HG02642 (cell line): ENCODE data around the gene ENDOU.

Source experiments
- ATAC-seq: cut with Tn5 transposase; IDR thresholded peaks from one replicate; pipeline ENCODE4 v1.9.1; 2021; ENCODE audit warnings: mild to moderate bottlenecking; ENCODE audit not compliant: unreplicated experiment, poor library complexity

The ENDOU gene

GRCh38 chr12:47744778-47745436 is 19.6 kb upstream of the ENDOU start:
- ATAC-seq: no peak

DNA sequence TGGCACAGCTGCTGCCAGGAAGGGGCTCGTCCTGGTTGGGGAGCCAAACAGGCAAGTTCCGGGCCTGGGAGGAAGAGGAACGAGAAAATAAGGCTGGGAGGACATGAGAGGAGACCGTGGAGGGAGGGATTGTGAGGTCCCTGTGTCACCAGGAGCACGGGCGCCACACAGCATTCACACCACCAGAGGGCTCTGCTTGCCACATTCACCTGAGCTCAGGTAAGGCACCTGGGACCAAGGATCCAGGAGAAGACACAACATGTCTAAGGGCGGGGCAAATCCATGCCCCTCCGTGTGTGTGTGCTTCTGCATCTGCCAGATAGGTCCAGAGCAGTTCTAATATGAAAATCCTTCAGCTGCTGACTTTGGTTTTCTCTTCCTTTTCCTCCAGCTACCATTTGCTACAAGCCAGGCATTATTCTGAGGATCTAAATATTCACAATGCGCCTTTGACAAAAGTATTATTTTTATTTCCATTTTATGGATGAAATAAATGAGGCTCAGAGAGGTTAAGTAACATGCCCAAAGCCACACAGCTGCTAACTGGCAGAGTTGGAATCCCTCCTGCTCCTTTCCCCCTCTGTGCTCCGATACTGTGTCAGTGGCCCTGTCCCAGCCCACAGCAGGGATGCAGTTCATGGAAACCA is 18.8 kb upstream of the ENDOU start:
- ATAC-seq: no peak

GRCh38 chr12:47743311-47743860 is 18.1 kb upstream of the ENDOU start:
- no peak for ATAC-seq

DNA sequence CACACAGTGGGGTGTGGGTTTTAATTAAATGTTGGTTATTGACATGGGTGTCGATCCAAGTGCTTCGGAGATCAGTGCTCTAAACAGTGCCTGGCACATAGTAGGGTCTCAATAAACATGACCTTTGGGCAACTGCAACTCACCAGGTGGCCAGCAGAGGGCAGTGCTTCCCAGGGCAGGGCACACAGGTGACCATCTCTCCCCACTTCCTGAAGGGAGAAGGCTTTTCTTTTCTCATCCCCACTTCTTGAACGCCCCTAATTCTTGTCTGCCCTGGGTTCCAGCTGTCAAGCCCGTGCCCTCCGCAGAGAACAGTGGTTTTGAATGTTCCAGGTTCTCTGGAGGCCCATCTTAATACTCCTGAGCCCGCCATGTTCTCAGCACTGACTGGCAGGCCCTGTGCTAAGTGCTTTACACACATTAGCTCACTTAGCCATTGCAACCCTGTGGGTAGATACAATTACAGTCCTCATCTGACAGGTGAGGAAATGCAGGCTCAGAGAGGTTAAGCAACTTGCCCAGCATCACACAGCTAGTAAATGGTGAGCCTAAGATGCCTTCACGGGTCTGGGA is 17.0 kb upstream of the ENDOU start:
- no peak for ATAC-seq

DNA sequence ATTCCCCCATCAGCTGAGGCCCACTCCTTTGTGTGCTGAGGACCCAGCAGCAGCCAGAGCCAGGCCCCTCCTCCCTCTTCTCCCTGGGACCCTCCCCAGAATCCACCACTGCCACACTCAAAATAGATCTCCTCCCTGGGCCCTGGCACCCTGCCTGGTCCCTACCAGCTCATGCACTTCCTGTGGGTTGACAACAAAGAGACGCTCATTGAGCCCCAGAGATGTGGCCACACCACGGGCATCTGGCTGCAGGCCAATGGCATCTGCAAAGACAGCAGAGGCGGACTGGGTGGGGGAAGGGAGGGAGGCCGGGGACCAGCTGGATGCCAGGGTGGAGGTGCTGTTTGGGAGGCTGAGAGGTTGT is 16.0 kb upstream of the ENDOU start:
- no peak for ATAC-seq

DNA sequence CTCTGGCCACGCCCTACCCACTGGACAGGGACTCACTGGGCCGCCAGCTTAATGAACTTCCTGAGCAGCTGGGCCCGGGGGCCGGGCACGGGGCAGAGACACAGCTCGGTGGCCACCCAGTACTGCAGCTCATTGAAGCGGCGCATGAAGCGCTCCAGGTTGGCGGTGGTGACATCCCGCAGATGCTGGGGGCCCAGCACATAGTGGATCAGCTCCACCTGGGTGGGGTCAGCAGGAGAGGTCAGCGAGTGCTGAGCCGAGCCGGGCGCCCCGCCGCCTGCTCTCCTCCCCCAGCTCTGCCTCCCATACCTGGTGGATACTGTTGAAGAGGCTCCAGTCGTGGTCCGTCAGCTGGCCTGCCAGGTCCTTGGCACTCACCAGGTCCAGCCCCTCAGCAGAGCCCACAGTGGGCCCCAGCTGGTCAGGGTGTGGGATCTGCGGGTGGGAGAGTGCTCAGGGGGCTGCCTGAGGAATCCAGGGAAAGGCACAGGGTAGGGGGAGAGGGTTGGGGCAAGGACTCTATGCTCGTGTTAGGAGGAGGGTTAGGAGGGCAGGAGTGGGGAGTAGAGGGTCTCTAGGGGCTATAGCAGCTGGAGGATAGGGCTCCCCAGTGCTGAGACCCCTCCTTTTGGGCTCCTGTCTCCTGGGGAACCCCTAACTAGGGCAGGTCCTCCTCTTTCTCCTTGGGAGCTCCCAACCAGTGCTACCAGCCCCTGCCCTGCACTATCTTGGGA is 15.5 kb upstream of the ENDOU start:
- peak; percentile 41 for ATAC-seq

- ATAC-seq: peak; percentile 54
Observed at GRCh38 chr12:47739979-47740378, 14.7 kb upstream of the ENDOU start.

- ATAC-seq: no peak
Observed at GRCh38 chr12:47739297-47739696, 14.0 kb upstream of the ENDOU start.

- no peak for ATAC-seq
Observed at GRCh38 chr12:47737936-47738594, 12.8 kb upstream of the ENDOU start.

DNA sequence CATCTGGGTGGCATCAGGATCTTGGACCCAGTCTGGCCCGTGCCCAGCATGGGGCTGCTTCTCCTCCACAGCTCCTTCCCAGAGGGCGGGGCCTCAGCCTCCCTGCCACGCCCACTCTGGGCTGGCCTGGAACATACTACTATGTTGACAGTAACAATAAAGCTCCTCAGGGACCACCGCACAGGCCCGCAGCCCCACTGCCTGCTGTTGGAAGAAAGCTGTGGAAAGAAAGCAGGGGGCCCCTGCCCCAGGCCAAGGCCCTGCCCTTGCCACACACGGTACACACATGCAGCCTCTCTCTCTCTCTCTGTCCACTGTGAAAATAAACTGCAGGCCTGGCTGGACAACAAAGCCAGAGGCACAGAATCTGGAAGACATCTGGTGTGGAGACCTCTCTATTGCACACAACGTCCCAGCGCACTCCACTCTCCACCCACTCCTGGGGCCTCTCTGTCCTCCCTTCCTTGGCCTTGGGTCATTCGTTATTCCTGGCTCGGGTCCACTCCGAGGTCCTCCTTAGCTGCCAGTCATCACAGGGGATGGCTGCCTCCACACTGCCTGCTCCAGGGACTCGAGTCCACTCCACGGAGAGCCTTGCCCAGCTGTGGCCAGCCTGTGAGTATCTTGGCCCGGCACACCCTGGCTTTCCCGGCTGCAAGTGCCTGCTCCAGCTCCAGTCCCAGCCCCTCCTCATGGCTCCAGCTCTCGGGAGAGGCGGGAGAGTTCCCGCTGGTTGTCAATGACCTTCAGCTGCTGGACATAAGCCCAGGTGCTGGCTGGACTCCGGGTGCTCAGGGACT is 11.8 kb upstream of the ENDOU start:
- no peak for ATAC-seq

DNA sequence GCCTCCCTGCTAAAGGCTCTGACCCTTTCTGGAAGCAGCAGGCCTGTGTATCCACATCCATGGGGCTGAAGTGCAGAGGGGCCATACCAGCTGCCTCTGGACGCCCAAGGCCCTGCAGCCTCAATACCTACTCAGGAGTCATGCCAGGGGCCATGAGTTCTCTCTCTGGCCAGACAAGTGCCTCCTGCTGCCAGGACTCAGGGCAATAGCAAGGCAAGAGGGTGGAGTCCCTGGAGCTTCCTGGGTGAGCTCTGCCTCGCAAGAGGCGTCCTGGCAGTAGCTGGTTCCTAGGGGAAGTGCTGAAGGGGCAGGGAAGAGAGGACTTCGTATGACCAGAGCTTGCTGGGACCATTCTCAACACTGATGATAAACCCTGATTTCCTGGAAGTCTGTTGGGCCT is 10.9 kb upstream of the ENDOU start:
- ATAC-seq: no peak

DNA sequence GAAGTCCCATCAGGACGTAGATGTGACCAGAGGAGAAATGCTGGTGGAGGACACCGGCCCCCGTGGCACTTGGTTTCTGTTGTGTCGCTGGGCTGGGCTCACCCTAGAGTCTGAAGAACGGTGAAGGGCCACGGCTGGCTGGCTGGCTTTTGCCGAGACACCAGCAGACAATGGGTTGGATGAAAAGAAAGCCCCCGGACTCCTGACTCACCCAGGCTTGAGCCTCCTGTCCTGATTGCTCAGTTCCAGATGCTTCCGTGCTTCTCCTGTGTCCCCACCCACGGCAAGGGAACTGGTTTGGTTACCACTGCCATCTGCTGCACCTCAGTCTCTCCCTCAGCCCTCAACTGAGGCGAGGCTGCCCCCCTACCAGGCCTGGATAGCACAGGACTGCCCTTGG is 10.4 kb upstream of the ENDOU start:
- ATAC-seq: no peak

DNA sequence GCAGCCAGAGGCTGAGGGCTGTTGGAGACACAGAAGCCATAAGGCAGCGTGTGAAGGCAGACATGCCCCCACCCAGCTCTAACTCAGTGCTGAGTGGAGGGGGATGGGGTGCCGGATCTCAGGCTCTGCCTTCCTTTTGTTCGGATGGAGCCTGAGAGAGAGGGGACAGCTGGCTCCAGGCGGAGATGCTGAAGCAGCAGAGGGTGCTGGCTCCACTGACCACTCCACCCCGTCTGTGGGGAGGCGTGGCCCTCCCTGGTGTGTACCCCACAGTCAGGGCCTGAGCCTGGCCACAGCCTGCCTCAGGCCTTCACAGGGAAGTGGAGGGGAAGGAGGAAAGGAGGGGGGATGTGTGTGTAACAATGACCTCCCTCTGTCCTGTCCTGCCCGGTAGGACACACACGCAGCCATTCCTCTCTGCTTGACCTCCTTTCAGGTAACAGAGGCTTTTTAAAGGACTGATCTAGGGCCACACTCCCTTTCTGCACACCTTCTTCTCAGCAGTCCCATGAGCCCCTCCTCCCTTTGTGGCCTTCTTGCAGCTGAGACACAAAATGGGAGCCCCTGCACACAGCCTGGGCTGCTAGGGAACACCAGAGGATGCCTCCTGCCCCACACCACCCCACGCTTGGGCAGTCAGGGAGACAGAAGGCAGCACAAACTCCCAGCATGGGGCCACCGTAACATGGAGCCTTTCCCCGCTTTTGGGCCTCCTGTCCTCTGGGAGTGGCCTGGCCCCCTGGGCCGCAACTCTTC is 9.6 kb upstream of the ENDOU start:
- ATAC-seq: no peak

GRCh38 chr12:47733142-47733541 is 7.9 kb upstream of the ENDOU start:
- no peak for ATAC-seq

GRCh38 chr12:47732504-47732903 is 7.2 kb upstream of the ENDOU start:
- ATAC-seq: no peak

GRCh38 chr12:47731723-47732122 is 6.4 kb upstream of the ENDOU start:
- no peak for ATAC-seq

DNA sequence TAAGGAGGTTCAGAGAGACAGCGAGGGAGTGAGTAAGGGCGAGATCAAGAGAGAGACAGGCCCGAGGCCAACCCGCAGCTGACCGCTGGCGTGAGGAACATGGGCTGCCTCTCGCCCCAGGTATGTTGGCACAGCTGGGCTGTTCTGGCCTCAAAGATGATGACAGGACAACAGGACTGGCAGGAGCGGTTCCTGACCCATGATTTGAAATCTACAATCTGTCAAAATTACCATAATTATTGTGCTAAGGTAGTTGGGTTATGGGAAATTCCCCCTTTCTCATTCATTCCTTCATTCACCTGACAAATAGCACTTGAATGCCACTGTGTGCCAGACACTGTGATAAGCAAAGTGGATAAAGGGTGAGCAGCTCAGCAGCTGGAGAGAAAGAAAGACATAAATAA is 5.1 kb upstream of the ENDOU start:
- ATAC-seq: no peak

- no peak for ATAC-seq
Observed at GRCh38 chr12:47729233-47729632, 3.9 kb upstream of the ENDOU start.

DNA sequence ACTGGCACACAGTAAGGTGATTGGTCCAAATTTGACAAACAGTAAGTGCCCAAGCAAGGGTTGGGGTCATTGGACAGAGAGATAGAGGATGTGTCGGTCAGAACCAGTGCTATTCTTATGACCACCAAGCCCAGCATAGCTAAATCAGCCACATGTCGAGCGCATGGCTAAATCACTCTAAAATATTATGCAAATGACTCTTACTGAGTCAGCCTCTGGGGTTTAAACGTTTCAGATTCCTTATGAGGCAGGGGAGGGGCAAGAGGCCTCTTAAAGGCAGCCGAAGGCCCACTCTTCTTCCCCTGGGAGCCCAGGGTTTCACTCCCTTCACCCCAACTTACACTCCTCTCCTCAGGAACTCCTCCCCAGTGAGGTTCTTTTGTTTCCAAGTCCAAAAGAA is 603 bp upstream of the ENDOU start:
- peak; percentile 78 for ATAC-seq
